CD8-positive, alpha-beta memory T cell (primary cell): ENCODE results near the gene TMPRSS4. TPM values are rescaled to one million over a fixed set of nuclear protein-coding genes. Genes with fewer than 3 reads are reported as not detected.
A peak's percentile ranks its signal among the peaks of the same experiment; 100 is the strongest.

Experiments used
- CTCF ChIA-PET: fragments of 350-600 bp; sonication (Branson Sonifier 250); formaldehyde crosslinking; loops from one replicate; lab custom pipeline; 2021; ENCODE audit warnings: antibody characterized with exemption; lab: Charles Lee
- POLR2A ChIA-PET: fragments of 350-600 bp; sonication (Branson Sonifier 250); formaldehyde crosslinking; loops from one replicate; lab custom pipeline; 2021; ENCODE audit warnings: antibody characterized with exemption; lab: Charles Lee
- DNase-seq, 5 donors: peaks; one replicate each; pipeline versions ENCODE4 v3.0.0 to v3.0.0-alpha.2; 2020 to 2022; ENCODE audit warnings: mixed read lengths in 1 of 5
- H3K27ac ChIP-seq: one replicate; pipeline ENCODE4 v1.7.0; 2013; ENCODE audit warnings: low read depth, mild to moderate bottlenecking, low read length, moderate library complexity
- H3K27me3 ChIP-seq: 2 replicates; pipeline ENCODE4 v1.7.0; 2013; ENCODE audit warnings: low read length, mild to moderate bottlenecking; ENCODE audit not compliant: insufficient read depth, poor library complexity, severe bottlenecking
- H3K36me3 ChIP-seq: 2 replicates; pipeline ENCODE4 v1.7.0; 2013; ENCODE audit warnings: mild to moderate bottlenecking, low read length, moderate library complexity; ENCODE audit not compliant: insufficient read depth
- H3K4me1 ChIP-seq: 2 replicates; pipeline ENCODE4 v1.7.0; 2013; ENCODE audit warnings: mild to moderate bottlenecking, low read length, moderate library complexity; ENCODE audit not compliant: insufficient read depth
- H3K4me3 ChIP-seq: 2 replicates; pipeline ENCODE4 v1.7.0; 2013; ENCODE audit warnings: mild to moderate bottlenecking, low read length
- H3K9me3 ChIP-seq: 2 replicates; pipeline ENCODE4 v1.7.0; 2013; ENCODE audit warnings: mild to moderate bottlenecking, low read length
- H3K27ac Mint-ChIP-seq, 8 donors: one replicate each; pipeline ENCODE4 v1.8.0; 2020 to 2021; ENCODE audit warnings: mixed read lengths in 8 of 8, mild to moderate bottlenecking in 6 of 8, inconsistent platforms in 3 of 8, moderate library complexity in 3 of 8
- H3K27me3 Mint-ChIP-seq, 2 donors: one replicate each; pipeline ENCODE4 v1.8.0; 2020 to 2021; ENCODE audit warnings: mixed read lengths in 2 of 2, mild to moderate bottlenecking in 1 of 2, moderate library complexity in 1 of 2
- H3K36me3 Mint-ChIP-seq, 3 donors: one replicate each; pipeline ENCODE4 v1.8.0; 2020 to 2021; ENCODE audit warnings: mixed read lengths in 3 of 3, inconsistent platforms in 1 of 3, mild to moderate bottlenecking in 1 of 3
- H3K4me1 Mint-ChIP-seq, 3 donors: one replicate each; pipeline ENCODE4 v1.8.0; 2020 to 2021; ENCODE audit warnings: mixed read lengths in 3 of 3, inconsistent platforms in 1 of 3, mild to moderate bottlenecking in 1 of 3
- H3K4me3 Mint-ChIP-seq, 7 donors: one replicate each; pipeline ENCODE4 v1.8.0; 2020 to 2021; ENCODE audit warnings: mixed read lengths in 7 of 7, mild to moderate bottlenecking in 6 of 7, moderate library complexity in 4 of 7, inconsistent platforms in 2 of 7
- H3K9me3 Mint-ChIP-seq, 5 donors: one replicate each; pipeline ENCODE4 v1.8.0; 2020 to 2022; ENCODE audit warnings: mixed read lengths in 5 of 5, mild to moderate bottlenecking in 3 of 5, moderate library complexity in 2 of 5, inconsistent platforms in 1 of 5
- polyA plus RNA-seq: library from polyadenylated mRNA; unstranded; fragments of 300-500 nt; fragmentation: Illumina TruSeq; gene quantifications from one replicate; pipeline ENCODE4 v1.2.3, GENCODE V29; 2021
- total RNA-seq, 2 experiments: library from RNA; stranded (reverse); gene quantifications; one replicate each; pipeline ENCODE4 v1.2.3, GENCODE V29; 2021

Gene TMPRSS4
- total and polyA plus RNA-seq, 3 experiments from 2014 or later, result not detected

GRCh38 chr11:118151431-118151830, 74.6 kb downstream of the TMPRSS4 start:
- peaks cover 47% of the 10 kb centered on the region for H3K27me3 ChIP-seq
- ChIA-PET CTCF (no interaction called here), POLR2A (no interaction called here)
- Mint-ChIP-seq H3K36me3 (no peaks in the 10 kb centered on the region), H3K27ac (no peak overlapping the region), H3K4me3 (peak overlapping the region in 1 of 7 donors; percentile 2), H3K4me1 (peaks cover 5 to 19% (median 8%) of the 10 kb centered on the region in 3 donors), H3K9me3 (no peaks in the 10 kb centered on the region), H3K27me3 (peaks cover 43 to 47% of the 10 kb centered on the region in 2 donors)
- no peaks in the 10 kb centered on the region for H3K9me3 ChIP-seq
- DNase-seq, result no peak
- no peak overlapping the region for H3K27ac ChIP-seq
- peaks cover 1% of the 10 kb centered on the region for H3K4me1 ChIP-seq
- no peaks in the 10 kb centered on the region for H3K36me3 ChIP-seq
- H3K4me3 ChIP-seq, result no peak overlapping the region

GRCh38 chr11:118152020-118152551, 75.2 kb downstream of the TMPRSS4 start:
- no peak for DNase-seq
- POLR2A ChIA-PET, result no interaction called here
- H3K4me3 Mint-ChIP-seq, result peak overlapping the region in 5 of 7 donors; percentile 31 to 61 (median 41)
- H3K36me3 ChIP-seq, result no peaks in the 10 kb centered on the region
- H3K36me3 Mint-ChIP-seq, result no peaks in the 10 kb centered on the region
- peaks cover 11 to 24% (median 15%) of the 10 kb centered on the region in 3 donors for H3K4me1 Mint-ChIP-seq
- H3K4me3 ChIP-seq, result no peak overlapping the region
- H3K27me3 Mint-ChIP-seq, result peaks cover 48 to 51% of the 10 kb centered on the region in 2 donors
- H3K9me3 Mint-ChIP-seq, result no peaks in the 10 kb centered on the region
- CTCF ChIA-PET, result interaction anchor here (1.6 kb wide), 1 partner anchor 19 kb away, joined by 8 read pairs; no protein-coding TSS in a partner anchor
- H3K27me3 ChIP-seq, result peaks cover 47% of the 10 kb centered on the region
- H3K4me1 ChIP-seq, result peaks cover 7% of the 10 kb centered on the region
- no peak overlapping the region for H3K27ac Mint-ChIP-seq
- no peaks in the 10 kb centered on the region for H3K9me3 ChIP-seq
- no peak overlapping the region for H3K27ac ChIP-seq

GRCh38 chr11:118152552-118153471, 75.9 kb downstream of the TMPRSS4 start, which contains the start of gene SCN4B:
Gene SCN4B, minus strand, starts transcription at chr11:118152823. Its CDS starts 150 bp downstream, at chr11:118152673.
- Mint-ChIP-seq H3K4me1 (peaks cover 11 to 26% (median 15%) of the 10 kb centered on the region in 3 donors), H3K27ac (peak within 1 kb of the TSS in 1 of 8 donors; percentile 43), H3K4me3 (peak within 1 kb of the TSS in 6 of 7 donors; percentile 57 to 80 (median 64)), H3K36me3 (no peaks in the 10 kb centered on the region), H3K27me3 (peaks cover 48 to 55% of the 10 kb centered on the region in 2 donors), H3K9me3 (no peaks in the 10 kb centered on the region)
- H3K4me1 ChIP-seq, result peaks cover 7% of the 10 kb centered on the region
- H3K4me3 ChIP-seq, result no peak within 1 kb of the TSS
- ChIA-PET POLR2A (no interaction called here), CTCF (interaction anchor here (1.6 kb wide), 1 partner anchor 19 kb away, joined by 8 read pairs; no protein-coding TSS in a partner anchor)
- no peaks in the 10 kb centered on the region for H3K36me3 ChIP-seq
- H3K27ac ChIP-seq, result no peak within 1 kb of the TSS
- H3K9me3 ChIP-seq, result no peaks in the 10 kb centered on the region
- peak in 1 of 5 donors; percentile 5 for DNase-seq
- H3K27me3 ChIP-seq, result peaks cover 54% of the 10 kb centered on the region

- H3K9me3 ChIP-seq, result no peaks in the 10 kb centered on the region
- POLR2A ChIA-PET, result no interaction called here
- H3K4me3 ChIP-seq, result no peak overlapping the region
- H3K36me3 ChIP-seq, result no peaks in the 10 kb centered on the region
- H3K27ac Mint-ChIP-seq, result peak overlapping the region in 1 of 8 donors; percentile 55
- H3K27ac ChIP-seq, result no peak overlapping the region
- CTCF ChIA-PET, result interaction anchor here (1.6 kb wide), 1 partner anchor 18 kb away, joined by 8 read pairs; no protein-coding TSS in a partner anchor
- no peaks in the 10 kb centered on the region for H3K36me3 Mint-ChIP-seq
- peaks cover 54% of the 10 kb centered on the region for H3K27me3 ChIP-seq
- peaks cover 11 to 26% (median 15%) of the 10 kb centered on the region in 3 donors for H3K4me1 Mint-ChIP-seq
- no peak for DNase-seq
- H3K4me3 Mint-ChIP-seq, result peak overlapping the region in 6 of 7 donors; percentile 50 to 80 (median 60)
- H3K4me1 ChIP-seq, result peaks cover 7% of the 10 kb centered on the region
- H3K27me3 Mint-ChIP-seq, result peaks cover 53 to 62% of the 10 kb centered on the region in 2 donors
- no peaks in the 10 kb centered on the region for H3K9me3 Mint-ChIP-seq
Observed at GRCh38 chr11:118153516-118153915, 76.6 kb downstream of the TMPRSS4 start.

- Histone ChIP-seq H3K27me3 (peaks cover 54% of the 10 kb centered on the region), H3K4me3 (no peak overlapping the region), H3K36me3 (no peaks in the 10 kb centered on the region), H3K4me1 (peaks cover 7% of the 10 kb centered on the region), H3K27ac (no peak overlapping the region), H3K9me3 (no peaks in the 10 kb centered on the region)
- POLR2A ChIA-PET, result no interaction called here
- CTCF ChIA-PET, result no interaction called here
- Mint-ChIP-seq H3K4me1 (peaks cover 11 to 26% (median 15%) of the 10 kb centered on the region in 3 donors), H3K27me3 (peaks cover 55 to 66% of the 10 kb centered on the region in 2 donors), H3K4me3 (peak overlapping the region; percentile 50 to 67 (median 56)), H3K36me3 (no peaks in the 10 kb centered on the region), H3K9me3 (no peaks in the 10 kb centered on the region), H3K27ac (peak overlapping the region in 1 of 8 donors; percentile 55)
- no peak for DNase-seq
Observed at GRCh38 chr11:118153976-118154375, 77.1 kb downstream of the TMPRSS4 start.

- Histone ChIP-seq H3K36me3 (no peaks in the 10 kb centered on the region), H3K27me3 (peaks cover 54% of the 10 kb centered on the region), H3K9me3 (no peaks in the 10 kb centered on the region), H3K4me1 (peaks cover 7% of the 10 kb centered on the region), H3K4me3 (no peak overlapping the region), H3K27ac (no peak overlapping the region)
- POLR2A ChIA-PET, result no interaction called here
- peak overlapping the region in 1 of 7 donors; percentile 38 for H3K4me3 Mint-ChIP-seq
- H3K27me3 Mint-ChIP-seq, result peaks cover 60 to 73% of the 10 kb centered on the region in 2 donors
- CTCF ChIA-PET, result interaction anchor here (1.7 to 3.4 kb wide), 2 partner anchors 10 to 17 kb away, joined by 6 to 23 read pairs; no protein-coding TSS in a partner anchor
- H3K9me3 Mint-ChIP-seq, result no peaks in the 10 kb centered on the region
- H3K4me1 Mint-ChIP-seq, result peaks cover 11 to 26% (median 15%) of the 10 kb centered on the region in 3 donors
- no peak for DNase-seq
- no peak overlapping the region for H3K27ac Mint-ChIP-seq
- H3K36me3 Mint-ChIP-seq, result no peaks in the 10 kb centered on the region
Observed at GRCh38 chr11:118154641-118155040, 77.8 kb downstream of the TMPRSS4 start.

GRCh38 chr11:118155776-118156530, 79.1 kb downstream of the TMPRSS4 start:
- no peak overlapping the region for H3K4me3 ChIP-seq
- peaks cover 7% of the 10 kb centered on the region for H3K4me1 ChIP-seq
- no peaks in the 10 kb centered on the region for H3K9me3 ChIP-seq
- POLR2A ChIA-PET, result interaction anchor here (0.5 kb wide), 1 partner anchor 1005 kb away, joined by 4 read pairs; no protein-coding TSS in a partner anchor
- Mint-ChIP-seq H3K4me1 (peaks cover 11 to 26% (median 15%) of the 10 kb centered on the region in 3 donors), H3K27me3 (peaks cover 60 to 84% of the 10 kb centered on the region in 2 donors), H3K27ac (no peak overlapping the region), H3K36me3 (no peaks in the 10 kb centered on the region), H3K9me3 (no peaks in the 10 kb centered on the region), H3K4me3 (no peak overlapping the region)
- no peak overlapping the region for H3K27ac ChIP-seq
- H3K27me3 ChIP-seq, result peaks cover 54% of the 10 kb centered on the region
- no peak for DNase-seq
- no peaks in the 10 kb centered on the region for H3K36me3 ChIP-seq
- CTCF ChIA-PET, result interaction anchor here (0.8 to 3.4 kb wide), 4 partner anchors 8 to 140 kb away, joined by 3 to 23 read pairs (median 6); no protein-coding TSS in a partner anchor
